ENCODE data around the gene RNF212.

- TF ChIP-seq JUND (IDR thresholded peaks at IDR 0.05; ENCODE audit: low read depth, low read length) (no peak), TAF1 (IDR thresholded peaks at IDR 0.05; ENCODE audit: borderline replicate concordance, low read depth, low read length) (no peak), CTCF (IDR thresholded peaks at IDR 0.05 in 2 of 3, conservative IDR thresholded peaks at IDR 0.05 in 1 of 3; ENCODE audit: control insufficient read depth in 2 of 3, extremely low read depth in 1 of 3, insufficient read depth in 1 of 3, low read depth in 3 of 3, low read length in 3 of 3) (no peak), NR2C2 (IDR thresholded peaks at IDR 0.05; ENCODE audit: borderline replicate concordance, control insufficient read depth, insufficient read length, low read depth) (no peak), POLR2A (IDR thresholded peaks at IDR 0.05; ENCODE audit: low read depth, low read length) (no peak), HDAC2 (IDR thresholded peaks at IDR 0.05) (no peak)
- TF ChIP-seq, protein P1, sequence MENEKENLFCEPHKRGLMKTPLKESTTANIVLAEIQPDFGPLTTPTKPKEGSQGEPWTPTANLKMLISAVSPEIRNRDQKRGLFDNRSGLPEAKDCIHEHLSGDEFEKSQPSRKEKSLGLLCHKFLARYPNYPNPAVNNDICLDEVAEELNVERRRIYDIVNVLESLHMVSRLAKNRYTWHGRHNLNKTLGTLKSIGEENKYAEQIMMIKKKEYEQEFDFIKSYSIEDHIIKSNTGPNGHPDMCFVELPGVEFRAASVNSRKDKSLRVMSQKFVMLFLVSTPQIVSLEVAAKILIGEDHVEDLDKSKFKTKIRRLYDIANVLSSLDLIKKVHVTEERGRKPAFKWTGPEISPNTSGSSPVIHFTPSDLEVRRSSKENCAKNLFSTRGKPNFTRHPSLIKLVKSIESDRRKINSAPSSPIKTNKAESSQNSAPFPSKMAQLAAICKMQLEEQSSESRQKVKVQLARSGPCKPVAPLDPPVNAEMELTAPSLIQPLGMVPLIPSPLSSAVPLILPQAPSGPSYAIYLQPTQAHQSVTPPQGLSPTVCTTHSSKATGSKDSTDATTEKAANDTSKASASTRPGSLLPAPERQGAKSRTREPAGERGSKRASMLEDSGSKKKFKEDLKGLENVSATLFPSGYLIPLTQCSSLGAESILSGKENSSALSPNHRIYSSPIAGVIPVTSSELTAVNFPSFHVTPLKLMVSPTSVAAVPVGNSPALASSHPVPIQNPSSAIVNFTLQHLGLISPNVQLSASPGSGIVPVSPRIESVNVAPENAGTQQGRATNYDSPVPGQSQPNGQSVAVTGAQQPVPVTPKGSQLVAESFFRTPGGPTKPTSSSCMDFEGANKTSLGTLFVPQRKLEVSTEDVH (IDR thresholded peaks at IDR 0.05; ENCODE audit: low read depth, partially characterized antibody) = no peak
These were observed 13.1 kb upstream of the RNF212 start for GRCh38 chr4:1126506-1126905.

All from GM12878 (cell line).